ENCODE results near the gene WAPL.

The WAPL gene

GRCh38 chr10:86472061-86472460, 49.5 kb downstream of the WAPL start:
- DNase-seq (ENCODE audit: low spot score), result no peak

- DNase-seq (ENCODE audit: low spot score), result peak; percentile 37
Measured at GRCh38 chr10:86461963-86462804, 59.4 kb downstream of the WAPL start.

DNA sequence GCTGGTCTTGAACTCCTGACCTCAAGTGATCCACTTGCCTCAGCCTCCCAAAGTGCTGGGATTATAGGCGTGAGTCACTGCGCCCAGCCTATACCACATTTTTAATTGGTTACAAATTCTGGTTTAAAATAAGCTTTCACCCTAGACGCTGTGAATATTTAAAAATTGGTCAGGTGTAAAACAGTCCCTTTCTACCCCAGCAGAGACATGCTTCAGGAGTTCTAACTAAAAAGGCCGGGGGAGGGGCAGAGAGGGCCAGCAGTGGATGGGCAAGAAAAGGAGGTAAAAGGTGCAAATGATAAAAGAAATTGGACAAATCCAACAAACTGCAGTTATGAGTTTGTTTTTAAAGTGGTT, 70.0 kb downstream of the WAPL start:
- DNase-seq (ENCODE audit: low spot score), result no peak

GRCh38 chr10:86450806-86451603, 70.6 kb downstream of the WAPL start:
- DNase-seq (ENCODE audit: low spot score), result no peak

GRCh38 chr10:86449926-86450558, 71.5 kb downstream of the WAPL start:
- DNase-seq (ENCODE audit: low spot score), result no peak

GRCh38 chr10:86447432-86447831, 74.2 kb downstream of the WAPL start:
- no peak for DNase-seq (ENCODE audit: low spot score)

- no peak for DNase-seq (ENCODE audit: low spot score)
Measured at GRCh38 chr10:86446987-86447386, 74.6 kb downstream of the WAPL start.

GRCh38 chr10:86446440-86446839, 75.2 kb downstream of the WAPL start:
- DNase-seq (ENCODE audit: low spot score), result no peak

DNA sequence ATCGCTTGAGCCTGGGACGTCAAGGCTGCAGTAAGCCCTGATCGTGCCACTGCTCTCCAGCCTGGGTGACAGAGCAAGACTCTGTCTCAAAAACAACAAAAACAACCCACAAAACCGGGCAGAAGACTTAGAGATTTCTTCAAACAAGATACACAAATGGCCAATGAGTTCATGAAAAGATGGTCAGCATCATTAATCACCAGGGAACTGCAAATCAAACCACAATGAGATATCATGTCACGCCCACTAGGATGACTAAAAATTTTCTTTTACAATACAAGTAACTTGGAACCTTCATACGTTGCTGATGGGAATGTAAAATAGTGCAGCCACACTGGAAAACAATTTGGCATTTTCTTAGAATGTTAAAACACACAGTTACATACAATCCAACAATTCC, 77.7 kb downstream of the WAPL start:
- no peak for DNase-seq (ENCODE audit: low spot score)

GRCh38 chr10:86443069-86443468, 78.5 kb downstream of the WAPL start:
- DNase-seq (ENCODE audit: low spot score), result no peak

- no peak for DNase-seq (ENCODE audit: low spot score)
Measured at GRCh38 chr10:86440874-86441843, 80.4 kb downstream of the WAPL start.

GRCh38 chr10:86439544-86439943, 82.0 kb downstream of the WAPL start:
- DNase-seq (ENCODE audit: low spot score), result no peak

DNA sequence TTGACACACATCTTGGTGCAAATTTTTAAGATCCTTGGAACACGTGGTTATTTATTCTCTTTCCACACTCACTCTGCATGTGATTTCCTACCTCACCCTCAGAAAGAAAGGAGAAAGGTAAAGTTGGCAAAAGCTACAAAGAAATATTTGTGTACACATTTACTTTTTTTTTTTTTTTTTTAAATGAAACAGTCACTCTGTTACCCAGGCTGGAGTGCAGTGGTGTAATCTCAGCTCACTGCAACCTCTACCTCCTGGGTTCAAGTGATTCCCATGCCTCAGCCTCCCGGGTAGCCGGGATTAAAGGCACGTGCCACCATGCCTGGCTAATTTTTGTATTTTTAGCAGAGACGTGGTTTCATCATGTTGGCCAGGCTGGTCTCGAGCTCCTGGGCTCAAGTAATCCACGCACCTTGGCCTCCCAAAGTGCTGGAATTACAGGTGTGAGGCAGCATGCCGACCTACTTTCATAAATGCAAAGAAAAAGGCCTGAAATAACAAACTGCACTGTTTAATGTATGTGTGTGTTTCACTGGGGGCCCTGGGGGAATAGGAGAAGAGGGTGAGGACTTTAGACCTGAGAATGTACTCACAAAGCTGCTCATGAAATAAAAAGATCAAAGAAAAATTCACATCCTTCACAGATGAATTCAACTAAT, 83.4 kb downstream of the WAPL start:
- DNase-seq (ENCODE audit: low spot score), result no peak

DNA sequence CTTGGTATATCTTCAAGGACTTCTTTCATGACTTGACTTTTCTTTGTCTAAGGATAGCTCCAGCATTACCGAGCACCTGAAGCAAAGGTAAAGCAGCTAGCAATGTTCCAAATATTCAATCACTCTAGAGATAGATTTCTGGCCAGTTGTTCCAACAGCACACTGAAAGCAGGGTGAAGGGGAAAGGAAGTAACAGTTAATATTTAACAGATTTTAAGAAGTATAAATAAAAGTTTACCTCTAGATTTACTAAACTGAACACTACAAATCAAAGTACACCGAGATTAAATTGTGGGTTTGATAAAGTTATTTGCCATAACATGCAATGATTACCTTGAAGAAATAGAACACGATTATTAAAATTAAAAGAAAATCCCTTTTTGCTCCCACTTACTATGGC, 84.1 kb downstream of the WAPL start:
- no peak for DNase-seq (ENCODE audit: low spot score)

GRCh38 chr10:86436963-86437362, 84.6 kb downstream of the WAPL start:
- no peak for DNase-seq (ENCODE audit: low spot score)

- no peak for DNase-seq (ENCODE audit: low spot score)
Measured at GRCh38 chr10:86434656-86435055, 86.9 kb downstream of the WAPL start.

DNA sequence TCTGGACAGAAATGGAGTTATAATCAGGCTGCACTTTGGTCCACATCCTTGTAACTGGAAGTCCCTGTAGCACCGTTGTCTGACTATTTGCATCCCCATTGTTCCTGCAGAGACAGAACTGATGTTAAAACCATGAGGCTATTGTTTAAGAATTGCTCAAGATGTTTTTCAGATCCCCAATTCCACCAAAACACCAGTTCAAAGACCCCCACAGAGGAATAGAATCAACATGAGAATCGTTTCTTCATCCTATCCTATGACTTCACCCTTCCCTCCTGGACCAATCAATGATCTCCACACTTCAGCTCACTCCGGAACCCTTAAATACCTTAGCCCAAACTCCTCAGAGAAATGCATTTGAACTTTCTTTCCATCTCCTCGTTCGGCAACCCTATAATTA, 97.9 kb downstream of the WAPL start:
- peak; percentile 63 for DNase-seq (ENCODE audit: low spot score)

- DNase-seq (ENCODE audit: low spot score), result no peak
Measured at GRCh38 chr10:86419101-86419500, 102.5 kb downstream of the WAPL start.

DNA sequence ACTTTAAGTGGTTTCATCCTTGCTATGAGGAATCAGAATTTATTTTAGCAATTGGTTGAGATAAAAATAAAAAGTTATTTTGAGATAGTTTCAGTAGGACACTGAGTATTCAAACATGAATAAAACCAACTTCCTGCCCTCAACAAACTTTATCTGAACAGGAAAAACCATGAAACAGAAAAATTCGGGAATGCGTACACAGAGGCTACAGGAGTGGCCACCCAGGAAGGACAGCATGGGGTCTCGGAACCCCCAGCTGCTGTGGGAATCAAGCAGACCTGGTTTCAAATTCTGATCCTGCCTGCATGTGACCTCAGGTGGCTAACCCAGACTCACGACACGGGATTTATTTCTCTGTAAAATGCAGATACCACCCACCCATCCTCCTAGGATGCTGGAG, 106.0 kb downstream of the WAPL start:
- DNase-seq (ENCODE audit: low spot score), result no peak

- no peak for DNase-seq (ENCODE audit: low spot score)
Measured at GRCh38 chr10:86415116-86415515, 106.5 kb downstream of the WAPL start.

- DNase-seq (ENCODE audit: low spot score), result no peak
Measured at GRCh38 chr10:86413046-86413728, 108.4 kb downstream of the WAPL start.

Data from iPS-NIHi11 (cell line).